Trophoblast cell (in vitro differentiated cells and primary cell): ENCODE results near the gene MBNL2.

ENCODE experiments used
- DNase-seq, 2 donors: peaks; one replicate each; pipeline ENCODE4 v3.0.0-alpha.2; 2016
- H2AFZ ChIP-seq: 2 replicates; pipeline ENCODE4 v1.6.1; 2013; ENCODE audit warnings: low read length, moderate library complexity, mild to moderate bottlenecking; ENCODE audit not compliant: insufficient read depth, poor library complexity
- H2AK5ac ChIP-seq: 2 replicates; pipeline ENCODE4 v1.6.1; 2013; ENCODE audit warnings: mild to moderate bottlenecking, low read length
- H2BK120ac ChIP-seq: 2 replicates; pipeline ENCODE4 v1.6.1; 2013; ENCODE audit warnings: low read length, mild to moderate bottlenecking, moderate library complexity; ENCODE audit not compliant: insufficient read depth, poor library complexity
- H2BK12ac ChIP-seq: 2 replicates; pipeline ENCODE4 v1.6.1; 2013; ENCODE audit warnings: mild to moderate bottlenecking, low read length, moderate library complexity
- H2BK5ac ChIP-seq: 2 replicates; pipeline ENCODE4 v1.6.1; 2013; ENCODE audit warnings: low read length, low read depth, moderate library complexity, mild to moderate bottlenecking; ENCODE audit not compliant: poor library complexity
- H3K14ac ChIP-seq: 2 replicates; pipeline ENCODE4 v1.6.1; 2013; ENCODE audit warnings: mild to moderate bottlenecking, low read length
- H3K18ac ChIP-seq: 2 replicates; pipeline ENCODE4 v1.6.1; 2013; ENCODE audit warnings: mild to moderate bottlenecking, low read length
- H3K23ac ChIP-seq: 2 replicates; pipeline ENCODE4 v1.6.1; 2013; ENCODE audit warnings: low read length
- H3K27ac ChIP-seq: 2 replicates; pipeline ENCODE4 v1.5.1; 2013; ENCODE audit warnings: low read depth, mild to moderate bottlenecking, inconsistent platforms, low read length, moderate library complexity
- H3K27me3 ChIP-seq: 2 replicates; pipeline ENCODE4 v1.6.1; 2013; ENCODE audit warnings: inconsistent platforms, mild to moderate bottlenecking, low read length, moderate library complexity; ENCODE audit not compliant: insufficient read depth
- H3K36me3 ChIP-seq, 2 experiments: 1 replicate in 1 of 2; 2 replicates in 1 of 2; pipeline ENCODE4 v1.6.1; 2013; ENCODE audit warnings: low read length in 2 of 2, mild to moderate bottlenecking in 2 of 2, moderate library complexity in 1 of 2; ENCODE audit not compliant: insufficient read depth in 2 of 2, control insufficient read depth in 1 of 2
- H3K4ac ChIP-seq: 2 replicates; pipeline ENCODE4 v1.6.1; 2013; ENCODE audit warnings: low read depth, mild to moderate bottlenecking, low read length, moderate library complexity
- H3K4me1 ChIP-seq, 2 experiments: 1 replicate in 1 of 2; 2 replicates in 1 of 2; pipeline ENCODE4 v1.6.1; 2013; ENCODE audit warnings: low read length in 2 of 2, mild to moderate bottlenecking in 2 of 2, moderate library complexity in 1 of 2; ENCODE audit not compliant: insufficient read depth in 2 of 2, control insufficient read depth in 1 of 2
- H3K4me2 ChIP-seq: 2 replicates; pipeline ENCODE4 v1.6.1; 2013; ENCODE audit warnings: inconsistent platforms, mild to moderate bottlenecking, low read length, moderate library complexity
- H3K4me3 ChIP-seq: 2 replicates; pipeline ENCODE4 v1.5.1; 2013; ENCODE audit warnings: mild to moderate bottlenecking, low read depth, low read length, inconsistent platforms
- H3K79me1 ChIP-seq: one replicate; pipeline ENCODE4 v1.6.1; 2013; ENCODE audit warnings: low read length
- H3K79me2 ChIP-seq: 2 replicates; pipeline ENCODE4 v1.6.1; 2013; ENCODE audit warnings: low read length, mild to moderate bottlenecking; ENCODE audit not compliant: control insufficient read depth, insufficient read depth, poor library complexity
- H3K9ac ChIP-seq: 2 replicates; pipeline ENCODE4 v1.6.1; 2013; ENCODE audit warnings: mild to moderate bottlenecking, low read length
- H3K9me3 ChIP-seq: 2 replicates; pipeline ENCODE4 v1.6.1; 2013; ENCODE audit warnings: low read depth, mild to moderate bottlenecking, control low read depth, inconsistent platforms, low read length; ENCODE audit not compliant: insufficient read depth
- H4K12ac ChIP-seq: 2 replicates; pipeline ENCODE4 v1.6.1; 2013; ENCODE audit warnings: low read depth, mild to moderate bottlenecking, low read length, moderate library complexity
- H4K8ac ChIP-seq: 2 replicates; pipeline ENCODE4 v1.6.1; 2013; ENCODE audit warnings: low read depth, mild to moderate bottlenecking, low read length, moderate library complexity
- H4K91ac ChIP-seq: one replicate; pipeline ENCODE4 v1.6.1; 2013; ENCODE audit warnings: low read depth, mild to moderate bottlenecking, low read length, moderate library complexity
- WGBS: extraction: QIAGEN DNeasy Blood & Tissue Kit; methylation state at CpG from one replicate; pipeline ENCODE4 v1.1.7; 2013; ENCODE audit warnings: missing lambda C conversion rate; ENCODE audit not compliant: insufficient read length, insufficient coverage; ENCODE audit errors: extremely low coverage; 5-methylcytosine and 5-hydroxymethylcytosine counted together

MBNL2 gene

DNA sequence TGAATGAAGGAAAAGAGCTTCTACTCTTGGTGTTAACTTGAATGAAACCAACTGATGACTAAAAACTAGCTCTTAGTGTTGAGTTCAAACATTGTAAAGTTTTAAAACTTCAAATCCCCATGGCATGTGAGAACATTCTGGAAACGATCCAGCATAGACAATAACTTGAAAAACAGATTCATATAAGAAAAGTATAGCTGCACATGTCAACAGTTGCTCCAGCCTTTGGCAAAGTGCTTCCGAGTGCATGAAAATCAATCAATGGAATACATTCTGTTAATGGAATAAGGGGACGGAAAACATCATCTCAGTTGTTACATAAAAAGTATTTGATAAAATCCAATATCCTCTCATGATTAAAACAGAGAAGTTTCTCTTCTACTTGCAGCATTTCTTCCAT, 89.8 kb downstream of the MBNL2 start:
- H3K79me1 ChIP-seq: peaks cover 2% of the 10 kb centered on the region
- peaks cover 6% of the 10 kb centered on the region for H3K79me2 ChIP-seq
- no peak overlapping the region for H3K9ac ChIP-seq
- no peak overlapping the region for H2AFZ ChIP-seq
- no peak overlapping the region for H4K8ac ChIP-seq
- H2BK5ac ChIP-seq: no peak overlapping the region
- no peak overlapping the region for H2BK12ac ChIP-seq
- H2AK5ac ChIP-seq: no peak overlapping the region
- no peak overlapping the region for H4K91ac ChIP-seq
- H3K9me3 ChIP-seq: no peaks in the 10 kb centered on the region
- H3K14ac ChIP-seq: no peak overlapping the region
- H3K18ac ChIP-seq: no peak overlapping the region
- H3K4me2 ChIP-seq: no peak overlapping the region
- H3K23ac ChIP-seq: no peak overlapping the region
- H3K36me3 ChIP-seq: peaks cover 10 to 19% of the 10 kb centered on the region in 2 experiments
- no CpG with 5 or more reads among the region's 3 CpGs for WGBS
- H3K27me3 ChIP-seq: no peaks in the 10 kb centered on the region
- peaks cover 0 to 8% of the 10 kb centered on the region in 2 experiments for H3K4me1 ChIP-seq
- H3K27ac ChIP-seq: no peak overlapping the region
- no peak overlapping the region for H4K12ac ChIP-seq
- DNase-seq: no peak
- no peak overlapping the region for H3K4ac ChIP-seq
- no peak overlapping the region for H2BK120ac ChIP-seq
- no peak overlapping the region for H3K4me3 ChIP-seq

- no peak overlapping the region for H3K4me3 ChIP-seq
- peaks cover 12 to 21% of the 10 kb centered on the region in 2 experiments for H3K36me3 ChIP-seq
- peaks cover 2% of the 10 kb centered on the region for H3K79me1 ChIP-seq
- no peak overlapping the region for H3K4me2 ChIP-seq
- peaks cover 0 to 3% of the 10 kb centered on the region in 2 experiments for H3K4me1 ChIP-seq
- H2BK5ac ChIP-seq: no peak overlapping the region
- no peak overlapping the region for H4K12ac ChIP-seq
- H2BK12ac ChIP-seq: no peak overlapping the region
- DNase-seq: no peak
- H3K18ac ChIP-seq: peak overlapping the region; percentile 30
- no peaks in the 10 kb centered on the region for H3K27me3 ChIP-seq
- no peak overlapping the region for H2AFZ ChIP-seq
- no peak overlapping the region for H3K23ac ChIP-seq
- no peaks in the 10 kb centered on the region for H3K9me3 ChIP-seq
- no peak overlapping the region for H2AK5ac ChIP-seq
- H4K8ac ChIP-seq: no peak overlapping the region
- H3K14ac ChIP-seq: no peak overlapping the region
- no peak overlapping the region for H3K27ac ChIP-seq
- no peak overlapping the region for H4K91ac ChIP-seq
- peak overlapping the region; percentile 30 for H3K4ac ChIP-seq
- H3K9ac ChIP-seq: no peak overlapping the region
- no peak overlapping the region for H2BK120ac ChIP-seq
- peaks cover 6% of the 10 kb centered on the region for H3K79me2 ChIP-seq
These were observed 91.6 kb downstream of the MBNL2 start for GRCh38 chr13:97313551-97314260.

GRCh38 chr13:97316390-97316789, 94.3 kb downstream of the MBNL2 start:
- DNase-seq: no peak
- Histone ChIP-seq H2BK120ac (no peak overlapping the region), H3K27me3 (no peaks in the 10 kb centered on the region), H3K9ac (no peak overlapping the region), H3K23ac (no peak overlapping the region), H3K27ac (no peak overlapping the region), H3K4me2 (no peak overlapping the region), H4K8ac (no peak overlapping the region), H3K18ac (no peak overlapping the region), H3K79me1 (no peaks in the 10 kb centered on the region), H3K4me1 (no peaks in the 10 kb centered on the region), H3K14ac (no peak overlapping the region), H2AK5ac (no peak overlapping the region), H3K4ac (peak overlapping the region; percentile 19), H2BK12ac (no peak overlapping the region), H4K91ac (no peak overlapping the region), H3K36me3 (peaks cover 17 to 28% of the 10 kb centered on the region in 2 experiments), H2BK5ac (no peak overlapping the region), H3K4me3 (no peak overlapping the region), H3K9me3 (no peaks in the 10 kb centered on the region), H3K79me2 (peaks cover 8% of the 10 kb centered on the region), H2AFZ (no peak overlapping the region), H4K12ac (no peak overlapping the region)
- no CpG with 5 or more reads among the region's 2 CpGs for WGBS

DNA sequence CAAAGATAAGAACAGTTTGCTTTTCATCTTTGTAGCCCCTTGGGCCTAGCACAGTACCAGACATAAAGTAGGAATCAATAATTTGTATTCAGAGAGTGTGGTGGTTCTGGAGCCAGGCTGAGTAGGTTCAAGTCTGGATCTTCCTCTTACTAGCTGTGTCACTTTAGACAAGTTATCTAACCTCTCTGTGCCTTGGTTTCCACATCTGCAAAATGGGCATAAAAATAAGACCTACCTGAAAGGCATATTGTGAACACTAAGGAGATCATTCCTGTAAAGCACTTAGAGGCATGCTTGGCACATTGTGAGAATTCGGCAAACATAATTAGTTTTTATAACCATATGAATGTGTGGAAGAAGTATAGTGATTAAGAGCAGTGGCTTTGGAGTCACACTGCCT, 95.8 kb downstream of the MBNL2 start:
- Histone ChIP-seq H3K9ac (no peak overlapping the region), H3K23ac (no peak overlapping the region), H3K4me3 (no peak overlapping the region), H3K4ac (no peak overlapping the region), H4K91ac (no peak overlapping the region), H2BK5ac (no peak overlapping the region), H3K18ac (no peak overlapping the region), H2AFZ (no peak overlapping the region), H3K4me2 (no peak overlapping the region), H3K27ac (no peak overlapping the region), H4K8ac (no peak overlapping the region), H4K12ac (no peak overlapping the region), H3K79me2 (peaks cover 8% of the 10 kb centered on the region), H3K27me3 (no peaks in the 10 kb centered on the region), H3K4me1 (peaks cover 4 to 7% of the 10 kb centered on the region in 2 experiments), H3K14ac (no peak overlapping the region), H2BK120ac (no peak overlapping the region), H2AK5ac (no peak overlapping the region), H3K9me3 (no peaks in the 10 kb centered on the region), H3K79me1 (no peaks in the 10 kb centered on the region), H2BK12ac (no peak overlapping the region), H3K36me3 (peaks cover 20 to 28% of the 10 kb centered on the region in 2 experiments)
- WGBS: no CpG with 5 or more reads among the region's 1 CpG
- no peak for DNase-seq
